Osteoblast (primary cell): Measurements from ENCODE around the gene GATAD2A. TPM values are rescaled to one million over a fixed set of nuclear protein-coding genes. Genes with fewer than 3 reads are reported as not detected.
"Not testable (repeated sequence)": the region's sequence is repeated elsewhere in the genome, so short reads cannot be mapped to it uniquely, and the experiment has no call there.

ENCODE experiments used
- DNase-seq: peaks from one replicate; pipeline ENCODE4 v3.0.0; 2011; ENCODE audit warnings: low spot score, mixed read lengths; ENCODE audit not compliant: insufficient read length; ENCODE audit errors: missing footprints
- H2AFZ ChIP-seq: 2 replicates; pipeline ENCODE4 v1.6.0; 2011; ENCODE audit warnings: mild to moderate bottlenecking, low read length
- H3K27ac ChIP-seq: 2 replicates; pipeline ENCODE4 v1.5.1; 2011; ENCODE audit warnings: mild to moderate bottlenecking, low read depth, low read length, moderate library complexity
- H3K27me3 ChIP-seq: 2 replicates; pipeline ENCODE4 v1.6.0; 2012; ENCODE audit warnings: mild to moderate bottlenecking, control low read depth, inconsistent platforms, low read length, moderate library complexity; ENCODE audit not compliant: insufficient read depth
- H3K36me3 ChIP-seq: 2 replicates; pipeline ENCODE4 v1.5.1; 2011; ENCODE audit warnings: mild to moderate bottlenecking, low read length, control low read depth, moderate library complexity; ENCODE audit not compliant: insufficient read depth
- H3K4me1 ChIP-seq: 2 replicates; pipeline ENCODE4 v1.5.1; 2011; ENCODE audit warnings: mild to moderate bottlenecking, low read length, control low read depth, moderate library complexity; ENCODE audit not compliant: insufficient read depth
- H3K4me2 ChIP-seq: 2 replicates; pipeline ENCODE4 v1.6.0; 2011; ENCODE audit warnings: mild to moderate bottlenecking, low read length; ENCODE audit not compliant: insufficient read depth
- H3K4me3 ChIP-seq: fragments of 200-600 bp; sonication (generic); 3 replicates; pipeline ENCODE4 v1.5.1; 2012; ENCODE audit warnings: mild to moderate bottlenecking, low read length, inconsistent platforms; ENCODE audit not compliant: insufficient read depth
- H3K79me2 ChIP-seq: 2 replicates; pipeline ENCODE4 v1.6.0; 2012; ENCODE audit warnings: mild to moderate bottlenecking, low read length, control low read depth, inconsistent platforms; ENCODE audit not compliant: insufficient read depth
- H3K9me3 ChIP-seq: 2 replicates; pipeline ENCODE4 v1.5.1; 2011; ENCODE audit warnings: low read depth, low read length, control low read depth
- H4K20me1 ChIP-seq: 2 replicates; pipeline ENCODE4 v1.6.0; 2012; ENCODE audit warnings: mild to moderate bottlenecking, low read length, control low read depth; ENCODE audit not compliant: insufficient read depth
- CTCF ChIP-seq: IDR thresholded peaks from 2 replicates; pipeline ENCODE4 v1.5.1; 2011; ENCODE audit warnings: mild to moderate bottlenecking, low read depth, low read length, moderate library complexity; ENCODE audit errors: extremely low read depth
- total RNA-seq: library from RNA; depleted of rRNA; stranded (reverse); fragments of >200 nt; gene quantifications from 2 replicates; pipeline ENCODE4 v1.2.3, GENCODE V29; 2012

The GATAD2A gene
- total RNA-seq, 1 donor = 48.9 TPM

GRCh38 chr19:19451429-19452242, 46.2 kb downstream of the GATAD2A start:
- Histone ChIP-seq H3K79me2 (peaks cover 97% of the 10 kb centered on the region), H2AFZ (no peak overlapping the region), H3K27me3 (no peaks in the 10 kb centered on the region), H3K27ac (no peak overlapping the region), H3K4me2 (no peak overlapping the region), H3K4me3 (no peak overlapping the region), H4K20me1 (peaks cover 57% of the 10 kb centered on the region), H3K9me3 (no peaks in the 10 kb centered on the region), H3K4me1 (no peaks in the 10 kb centered on the region), H3K36me3 (no peaks in the 10 kb centered on the region)
- no peak for TF ChIP-seq CTCF
- no peak for DNase-seq

GRCh38 chr19:19452243-19453124, 47.0 kb downstream of the GATAD2A start:
- Histone ChIP-seq H3K4me2 (no peak overlapping the region), H3K27ac (no peak overlapping the region), H3K36me3 (no peaks in the 10 kb centered on the region), H4K20me1 (peaks cover 53% of the 10 kb centered on the region), H2AFZ (no peak overlapping the region), H3K4me1 (no peaks in the 10 kb centered on the region), H3K79me2 (peaks cover 96% of the 10 kb centered on the region), H3K4me3 (no peak overlapping the region), H3K27me3 (no peaks in the 10 kb centered on the region), H3K9me3 (no peaks in the 10 kb centered on the region)
- no peak for TF ChIP-seq CTCF
- DNase-seq = no peak

DNA sequence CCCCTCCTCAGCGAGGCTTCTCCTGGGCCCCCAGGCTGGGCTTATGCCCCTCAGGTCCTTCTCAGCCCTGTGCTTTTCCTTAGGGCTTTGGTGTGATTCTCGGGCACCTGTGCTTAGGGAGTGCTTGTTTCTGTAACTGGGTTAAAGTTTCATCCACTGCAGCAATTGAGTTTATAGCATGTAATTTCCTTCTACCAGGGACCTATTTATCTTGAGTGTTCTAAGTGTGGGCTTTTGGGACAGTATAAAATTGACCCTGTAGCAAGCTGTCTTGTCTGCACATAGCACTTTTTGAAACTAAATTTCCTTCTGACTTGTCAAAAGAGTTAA, 47.6 kb downstream of the GATAD2A start:
- Histone ChIP-seq H3K4me1 (peaks cover 5% of the 10 kb centered on the region), H3K4me3 (no peak overlapping the region), H3K27ac (no peak overlapping the region), H3K36me3 (peaks cover 2% of the 10 kb centered on the region), H3K27me3 (no peaks in the 10 kb centered on the region), H3K9me3 (no peaks in the 10 kb centered on the region), H3K4me2 (no peak overlapping the region), H4K20me1 (peaks cover 52% of the 10 kb centered on the region), H2AFZ (no peak overlapping the region), H3K79me2 (peaks cover 96% of the 10 kb centered on the region)
- no peak for DNase-seq
- TF ChIP-seq CTCF = no peak

GRCh38 chr19:19455166-19455919, 49.9 kb downstream of the GATAD2A start:
- not testable (repeated sequence) for H2AFZ ChIP-seq, H3K4me2 ChIP-seq, H3K27me3 ChIP-seq, H3K36me3 ChIP-seq, H3K9me3 ChIP-seq, DNase-seq, H3K27ac ChIP-seq, H3K4me3 ChIP-seq
- Histone ChIP-seq H3K4me1 (peaks cover 27% of the 10 kb centered on the region), H4K20me1 (peaks cover 61% of the 10 kb centered on the region), H3K79me2 (peaks cover 94% of the 10 kb centered on the region)
